Measurements from ENCODE around the gene MCFD2.

DNA sequence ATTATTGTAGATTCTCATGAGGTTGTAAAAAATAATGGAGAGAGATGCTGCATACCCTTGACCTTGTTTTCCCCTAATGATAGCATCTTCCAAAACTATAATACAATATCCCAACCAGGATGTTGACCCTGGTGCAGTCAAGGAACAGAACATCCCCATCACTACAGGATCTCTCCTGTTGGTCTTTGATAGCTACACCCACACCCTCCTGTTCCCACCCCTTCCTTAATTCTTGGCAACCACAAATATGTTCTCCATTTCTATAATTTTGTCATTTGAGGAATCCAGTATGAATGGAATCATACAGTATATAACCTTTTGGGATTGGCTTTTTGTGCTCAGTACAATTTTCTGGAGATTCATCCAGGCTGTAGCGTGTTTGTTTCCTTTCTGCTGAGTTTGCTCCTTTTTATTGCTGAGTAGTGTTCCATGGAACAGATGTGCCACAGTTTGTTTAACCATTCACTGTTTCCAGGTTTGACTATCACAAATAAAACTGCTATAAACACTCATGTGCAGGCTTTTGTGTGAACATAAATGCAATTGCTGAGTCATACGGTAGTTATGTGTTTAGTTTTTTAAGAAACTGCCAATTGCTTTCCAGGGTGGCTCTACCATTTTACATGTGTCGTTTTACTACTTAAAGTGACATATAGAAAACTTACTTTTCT, 22.2 kb downstream of the MCFD2 start:
- TF ChIP-seq, protein P1, sequence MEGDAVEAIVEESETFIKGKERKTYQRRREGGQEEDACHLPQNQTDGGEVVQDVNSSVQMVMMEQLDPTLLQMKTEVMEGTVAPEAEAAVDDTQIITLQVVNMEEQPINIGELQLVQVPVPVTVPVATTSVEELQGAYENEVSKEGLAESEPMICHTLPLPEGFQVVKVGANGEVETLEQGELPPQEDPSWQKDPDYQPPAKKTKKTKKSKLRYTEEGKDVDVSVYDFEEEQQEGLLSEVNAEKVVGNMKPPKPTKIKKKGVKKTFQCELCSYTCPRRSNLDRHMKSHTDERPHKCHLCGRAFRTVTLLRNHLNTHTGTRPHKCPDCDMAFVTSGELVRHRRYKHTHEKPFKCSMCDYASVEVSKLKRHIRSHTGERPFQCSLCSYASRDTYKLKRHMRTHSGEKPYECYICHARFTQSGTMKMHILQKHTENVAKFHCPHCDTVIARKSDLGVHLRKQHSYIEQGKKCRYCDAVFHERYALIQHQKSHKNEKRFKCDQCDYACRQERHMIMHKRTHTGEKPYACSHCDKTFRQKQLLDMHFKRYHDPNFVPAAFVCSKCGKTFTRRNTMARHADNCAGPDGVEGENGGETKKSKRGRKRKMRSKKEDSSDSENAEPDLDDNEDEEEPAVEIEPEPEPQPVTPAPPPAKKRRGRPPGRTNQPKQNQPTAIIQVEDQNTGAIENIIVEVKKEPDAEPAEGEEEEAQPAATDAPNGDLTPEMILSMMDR (conservative IDR thresholded peaks at IDR 0.05; ENCODE audit: low read length): no peak
- TF ChIP-seq EZH2phosphoT487 (IDR thresholded peaks at IDR 0.05; ENCODE audit: borderline replicate concordance, low read depth, low read length): no peak
